ENCODE data around the gene ZBED4.

ZBED4 gene

DNA sequence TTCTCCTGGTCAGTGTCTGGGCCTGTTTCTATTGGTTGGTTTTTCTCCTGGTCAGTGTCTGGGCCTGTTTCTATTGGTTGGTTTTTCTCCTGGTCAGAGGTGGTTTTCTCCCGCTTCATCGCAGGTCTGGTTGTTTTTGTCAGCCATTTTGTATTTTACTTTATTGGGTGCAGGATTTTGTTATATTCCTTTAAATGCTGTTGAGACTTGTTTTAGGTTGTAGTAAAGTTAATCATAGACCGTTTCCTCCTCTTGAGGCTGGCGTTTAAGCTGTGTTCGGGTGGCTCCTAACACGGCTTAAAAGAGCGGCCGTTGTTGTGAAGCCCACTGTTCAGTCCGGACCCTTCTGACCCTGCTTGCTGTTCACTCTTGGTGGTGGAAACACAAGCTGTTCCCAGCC, 26.2 kb downstream of the ZBED4 start:
- no peak for DNase-seq

DNA sequence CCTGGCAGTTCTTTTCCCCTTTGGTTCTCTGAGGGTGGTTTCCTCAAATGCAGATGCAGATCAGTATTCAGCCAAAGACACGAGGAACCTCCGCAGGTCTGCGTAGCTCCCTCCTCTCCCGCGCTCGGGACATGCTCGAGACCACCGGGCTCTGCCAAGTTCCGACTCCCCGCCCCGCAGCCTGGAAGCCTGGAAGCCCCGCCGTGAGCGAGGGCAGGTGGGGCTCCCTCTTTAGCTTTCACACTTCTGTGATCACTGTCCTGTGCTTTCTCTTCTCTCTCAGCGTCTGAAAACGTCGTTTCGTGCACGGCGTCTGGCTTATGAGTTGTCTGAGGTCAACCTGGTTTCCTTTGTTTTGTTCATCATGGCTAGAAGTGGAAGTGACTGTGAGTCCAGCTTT, 26.6 kb downstream of the ZBED4 start:
- peak; percentile 51 for DNase-seq

DNA sequence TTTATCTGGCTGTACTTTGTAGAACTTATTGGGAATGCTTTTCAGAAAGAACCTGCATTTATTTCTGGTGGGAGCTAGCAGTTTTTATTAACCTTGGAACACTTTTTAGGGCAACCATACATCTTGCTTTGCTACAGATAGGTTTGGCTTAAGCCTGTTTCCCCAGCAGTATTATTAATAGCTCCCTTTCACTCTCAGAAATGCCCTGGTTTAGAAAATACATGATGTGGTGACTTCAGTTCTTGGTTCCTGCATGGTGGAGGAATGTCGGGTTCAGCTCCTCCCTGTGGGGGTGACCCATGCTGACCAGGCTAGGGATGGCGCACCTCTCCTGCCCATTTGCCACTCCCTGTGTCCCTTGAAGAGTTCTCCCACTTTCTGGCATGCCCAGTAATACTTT, 28.2 kb downstream of the ZBED4 start:
- no peak for DNase-seq

DNA sequence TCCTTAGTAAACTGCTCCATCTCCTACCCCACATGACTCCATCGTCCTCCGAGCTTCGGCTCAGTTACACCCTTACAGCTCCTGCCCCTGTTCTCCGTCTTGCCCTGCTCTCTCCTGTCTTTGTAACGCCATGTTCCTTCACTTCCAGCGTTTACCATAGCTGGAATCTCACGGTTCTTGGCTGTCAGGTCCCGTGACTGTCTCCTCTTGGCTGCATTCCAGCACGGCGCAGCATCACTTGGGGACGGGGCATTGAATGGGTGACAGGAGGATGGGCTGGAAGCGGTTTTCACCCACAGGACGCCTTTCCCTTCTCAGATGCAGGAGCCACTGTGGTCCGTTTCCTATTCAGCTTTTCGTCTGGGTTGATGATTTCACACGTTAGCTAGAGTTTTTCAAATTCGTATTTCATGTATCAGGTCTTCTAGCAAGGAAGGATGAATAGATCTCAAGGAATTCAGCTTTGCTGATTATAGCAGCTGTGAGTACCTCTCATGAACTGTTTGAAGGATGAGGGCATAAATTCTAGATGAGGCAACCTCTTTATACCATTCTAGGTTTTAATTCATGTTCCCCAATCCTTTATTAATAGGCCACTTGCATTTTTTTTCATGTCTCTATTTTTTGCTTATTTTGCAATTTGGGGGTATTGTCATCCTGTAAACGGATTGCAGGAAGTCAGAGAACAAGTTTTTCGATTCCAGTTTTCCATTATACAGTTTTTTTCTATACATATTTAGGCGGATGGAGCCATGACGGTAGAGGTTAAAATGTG, 29.1 kb downstream of the ZBED4 start:
- DNase-seq, result no peak

DNA sequence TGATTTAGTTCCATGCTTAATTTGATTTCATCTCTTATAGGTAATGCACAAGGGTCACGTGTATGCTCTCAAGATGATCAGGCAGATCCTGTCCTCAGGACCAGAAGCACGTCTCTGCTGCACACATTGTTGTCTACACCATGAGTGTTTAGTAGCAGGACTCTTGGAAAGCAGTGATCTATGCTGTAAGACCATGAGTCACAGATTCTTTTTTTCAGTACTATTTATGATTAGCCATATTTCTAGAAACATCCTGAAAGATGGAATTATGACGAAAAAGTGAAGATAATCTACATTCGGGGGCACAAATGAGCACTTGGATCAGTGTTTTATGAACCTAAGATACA, 29.6 kb downstream of the ZBED4 start:
- no peak for DNase-seq

DNA sequence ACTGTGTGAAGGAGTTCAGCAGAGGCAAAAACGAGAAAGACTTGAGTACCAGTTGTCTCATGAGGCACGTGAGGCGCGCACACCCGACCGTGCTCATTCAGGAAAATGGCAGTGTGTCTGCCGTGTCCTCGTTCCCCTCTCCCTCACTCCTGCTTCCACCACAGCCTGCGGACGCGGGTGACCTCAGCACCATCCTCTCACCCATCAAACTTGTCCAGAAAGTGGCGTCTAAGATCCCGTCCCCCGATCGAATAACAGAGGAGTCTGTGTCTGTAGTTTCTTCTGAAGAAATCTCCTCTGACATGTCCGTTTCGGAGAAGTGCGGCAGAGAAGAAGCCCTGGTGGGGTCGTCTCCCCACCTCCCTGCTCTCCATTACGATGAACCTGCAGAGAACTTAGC, 30.4 kb downstream of the ZBED4 start:
- DNase-seq, result no peak

DNA sequence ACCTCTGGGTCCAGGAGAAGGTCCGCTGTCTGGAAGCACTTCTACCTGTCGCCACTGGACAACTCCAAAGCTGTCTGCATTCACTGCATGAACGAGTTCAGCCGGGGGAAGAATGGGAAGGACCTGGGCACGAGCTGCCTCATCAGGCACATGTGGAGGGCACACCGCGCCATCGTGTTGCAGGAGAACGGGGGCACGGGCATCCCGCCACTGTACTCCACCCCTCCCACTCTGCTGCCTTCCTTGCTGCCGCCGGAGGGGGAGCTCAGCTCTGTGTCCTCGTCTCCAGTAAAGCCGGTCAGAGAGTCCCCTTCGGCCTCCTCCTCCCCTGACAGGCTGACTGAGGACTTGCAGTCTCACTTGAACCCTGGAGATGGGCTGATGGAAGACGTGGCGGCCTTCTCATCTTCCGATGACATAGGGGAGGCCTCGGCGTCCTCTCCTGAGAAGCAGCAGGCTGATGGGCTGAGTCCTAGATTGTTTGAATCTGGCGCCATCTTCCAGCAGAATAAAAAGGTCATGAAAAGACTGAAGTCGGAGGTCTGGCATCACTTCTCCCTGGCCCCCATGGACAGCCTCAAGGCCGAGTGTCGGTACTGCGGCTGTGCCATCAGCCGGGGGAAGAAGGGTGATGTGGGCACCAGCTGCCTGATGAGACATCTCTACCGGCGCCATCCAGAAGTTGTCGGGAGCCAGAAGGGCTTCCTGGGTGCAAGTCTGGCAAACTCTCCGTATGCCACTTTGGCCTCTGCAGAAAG, 31.0 kb downstream of the ZBED4 start:
- no peak for DNase-seq

DNA sequence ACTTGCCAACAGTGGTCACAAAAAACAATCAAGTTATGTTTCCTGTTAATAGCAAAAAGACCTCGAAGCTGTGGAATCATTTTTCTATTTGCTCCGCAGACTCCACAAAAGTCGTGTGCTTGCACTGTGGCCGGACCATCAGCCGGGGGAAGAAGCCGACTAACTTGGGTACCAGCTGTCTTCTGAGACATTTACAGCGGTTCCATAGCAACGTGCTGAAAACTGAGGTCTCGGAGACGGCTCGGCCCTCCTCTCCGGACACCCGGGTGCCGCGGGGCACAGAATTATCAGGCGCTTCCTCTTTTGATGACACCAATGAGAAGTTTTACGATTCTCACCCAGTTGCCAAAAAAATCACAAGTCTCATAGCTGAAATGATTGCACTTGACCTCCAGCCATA, 31.6 kb downstream of the ZBED4 start:
- DNase-seq, result no peak

DNA sequence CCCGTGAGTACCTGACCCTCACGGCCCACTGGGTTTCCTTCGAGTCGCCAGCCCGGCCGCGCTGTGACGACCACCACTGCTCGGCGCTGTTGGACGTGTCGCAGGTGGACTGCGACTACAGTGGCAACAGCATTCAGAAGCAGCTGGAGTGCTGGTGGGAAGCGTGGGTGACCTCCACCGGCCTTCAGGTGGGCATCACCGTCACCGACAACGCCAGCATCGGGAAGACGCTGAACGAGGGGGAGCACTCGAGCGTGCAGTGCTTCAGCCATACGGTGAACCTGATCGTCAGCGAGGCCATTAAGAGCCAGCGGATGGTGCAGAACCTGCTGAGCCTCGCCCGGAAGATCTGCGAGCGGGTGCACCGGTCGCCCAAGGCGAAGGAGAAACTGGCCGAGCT, 32.2 kb downstream of the ZBED4 start:
- DNase-seq, result no peak

DNA sequence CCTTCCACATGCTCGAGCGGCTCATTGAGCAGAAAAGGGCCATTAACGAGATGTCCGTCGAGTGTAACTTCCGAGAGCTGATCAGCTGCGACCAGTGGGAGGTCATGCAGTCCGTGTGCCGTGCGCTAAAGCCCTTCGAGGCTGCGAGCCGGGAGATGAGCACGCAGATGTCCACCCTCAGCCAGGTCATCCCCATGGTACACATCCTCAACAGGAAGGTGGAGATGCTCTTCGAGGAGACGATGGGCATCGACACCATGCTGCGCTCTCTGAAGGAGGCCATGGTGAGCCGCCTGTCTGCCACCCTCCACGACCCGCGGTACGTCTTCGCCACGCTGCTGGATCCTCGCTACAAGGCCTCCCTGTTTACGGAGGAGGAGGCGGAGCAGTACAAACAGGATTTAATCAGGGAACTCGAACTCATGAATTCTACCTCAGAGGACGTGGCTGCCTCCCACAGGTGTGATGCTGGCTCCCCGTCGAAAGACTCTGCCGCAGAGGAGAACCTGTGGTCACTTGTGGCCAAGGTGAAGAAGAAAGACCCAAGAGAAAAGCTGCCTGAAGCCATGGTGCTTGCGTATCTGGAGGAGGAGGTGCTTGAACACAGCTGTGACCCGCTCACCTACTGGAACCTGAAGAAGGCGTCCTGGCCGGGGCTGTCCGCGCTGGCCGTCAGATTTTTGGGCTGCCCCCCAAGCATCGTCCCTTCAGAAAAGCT, 32.9 kb downstream of the ZBED4 start:
- no peak for DNase-seq

DNA sequence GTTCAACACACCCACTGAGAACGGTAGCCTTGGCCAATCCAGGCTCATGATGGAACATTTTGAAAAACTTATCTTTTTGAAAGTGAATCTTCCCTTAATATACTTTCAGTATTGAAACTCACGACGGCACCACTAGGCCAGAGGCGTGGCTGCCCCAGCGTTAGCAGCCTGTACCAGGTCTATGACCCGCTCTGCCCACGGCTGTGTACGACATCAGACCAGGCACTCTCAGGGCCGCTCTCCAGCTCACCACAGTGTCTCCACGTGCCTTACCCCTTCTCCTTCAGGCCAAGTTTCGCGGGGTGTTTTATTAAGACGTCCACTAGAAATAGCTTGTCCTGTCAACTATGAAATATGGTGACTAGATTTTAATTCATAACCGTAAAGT, 33.4 kb downstream of the ZBED4 start:
- no peak for DNase-seq

DNA sequence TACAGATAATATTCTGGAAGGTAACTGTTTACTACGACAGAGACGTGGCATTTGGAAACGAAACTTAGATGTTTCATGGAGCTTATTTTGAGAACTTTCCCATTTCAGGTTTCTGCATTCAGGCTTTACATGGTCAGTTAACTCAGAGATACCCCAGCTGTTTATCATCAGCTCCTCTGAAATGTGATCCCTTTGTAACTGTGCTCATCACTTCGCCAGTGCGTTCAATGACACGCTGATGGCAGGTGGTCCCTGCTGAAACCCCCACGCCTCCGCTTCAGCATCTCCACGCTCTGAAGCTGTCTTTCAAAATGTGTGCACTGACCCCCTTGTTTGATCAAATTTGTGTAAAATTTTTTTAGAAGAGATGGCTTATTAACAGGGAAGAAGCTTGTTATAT, 34.1 kb downstream of the ZBED4 start:
- DNase-seq, result no peak

DNA sequence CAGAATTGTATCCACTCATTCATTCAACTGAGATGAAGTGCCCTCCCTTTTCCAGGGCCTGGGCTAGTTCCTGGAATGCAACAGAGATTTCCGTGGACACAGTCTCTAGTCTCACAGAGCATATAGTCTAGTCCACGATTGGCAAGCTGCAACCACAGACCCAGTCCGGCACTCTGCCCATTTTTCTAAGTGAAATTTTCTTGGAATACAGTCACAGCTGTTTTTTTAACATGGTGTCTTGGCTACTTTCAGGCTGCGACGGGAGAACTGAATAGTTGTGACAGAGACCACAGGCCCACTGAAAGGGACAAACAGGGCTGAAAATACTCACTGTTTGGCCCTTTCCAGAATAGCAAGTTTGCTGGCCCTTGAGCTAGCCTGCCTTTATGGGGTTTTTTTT, 35.4 kb downstream of the ZBED4 start:
- DNase-seq, result no peak

DNA sequence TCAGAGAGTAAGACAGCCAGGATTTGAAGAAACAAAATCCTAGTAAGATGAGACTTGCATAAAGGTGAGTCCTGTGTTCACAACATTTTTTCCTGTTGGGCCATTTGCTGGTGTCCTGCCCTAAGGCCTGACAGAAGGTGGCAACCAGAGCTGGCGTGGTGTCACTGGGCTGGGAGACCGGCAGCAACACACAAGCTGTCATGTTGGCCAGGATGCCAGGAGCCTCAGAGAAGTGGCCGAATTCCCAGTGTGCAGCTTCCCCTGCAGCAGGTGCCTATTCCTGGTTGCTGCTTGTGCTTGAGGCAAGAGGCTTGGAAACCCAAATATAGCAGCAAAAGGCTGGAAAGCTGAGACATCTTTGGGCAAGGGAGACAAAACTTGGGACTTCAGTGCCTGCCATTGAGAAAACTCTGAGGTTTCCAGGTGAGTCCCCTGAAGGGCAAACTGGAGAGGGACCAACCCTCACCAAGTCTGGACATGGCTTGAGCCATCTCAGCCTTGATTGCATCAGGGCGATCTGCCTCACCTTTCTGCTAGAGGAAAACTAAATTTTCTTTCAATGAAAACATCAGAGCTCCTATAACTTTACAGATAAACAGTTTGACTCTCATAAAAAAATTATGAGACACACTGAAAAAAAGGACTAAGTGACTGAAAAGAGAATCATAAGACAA, 38.7 kb downstream of the ZBED4 start:
- no peak for DNase-seq

DNA sequence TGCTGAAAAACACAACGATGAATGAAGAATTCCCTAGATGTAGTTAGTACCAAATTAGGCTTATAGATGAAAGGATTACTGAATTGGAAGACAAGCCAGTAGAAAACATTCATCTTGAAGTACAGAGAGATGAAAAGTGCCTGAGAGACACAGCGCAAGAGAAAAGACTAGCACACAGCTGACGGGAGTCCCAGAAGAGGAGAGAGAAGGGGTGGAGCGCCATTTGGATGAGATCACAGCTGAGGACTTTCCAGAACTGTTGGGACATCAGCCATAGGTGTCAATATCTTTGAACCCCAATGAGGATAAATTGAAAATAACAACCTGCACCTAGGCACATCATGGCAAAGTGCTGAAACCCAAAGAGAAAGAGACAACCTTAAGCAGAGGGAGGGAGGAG, 39.4 kb downstream of the ZBED4 start:
- no peak for DNase-seq

DNA sequence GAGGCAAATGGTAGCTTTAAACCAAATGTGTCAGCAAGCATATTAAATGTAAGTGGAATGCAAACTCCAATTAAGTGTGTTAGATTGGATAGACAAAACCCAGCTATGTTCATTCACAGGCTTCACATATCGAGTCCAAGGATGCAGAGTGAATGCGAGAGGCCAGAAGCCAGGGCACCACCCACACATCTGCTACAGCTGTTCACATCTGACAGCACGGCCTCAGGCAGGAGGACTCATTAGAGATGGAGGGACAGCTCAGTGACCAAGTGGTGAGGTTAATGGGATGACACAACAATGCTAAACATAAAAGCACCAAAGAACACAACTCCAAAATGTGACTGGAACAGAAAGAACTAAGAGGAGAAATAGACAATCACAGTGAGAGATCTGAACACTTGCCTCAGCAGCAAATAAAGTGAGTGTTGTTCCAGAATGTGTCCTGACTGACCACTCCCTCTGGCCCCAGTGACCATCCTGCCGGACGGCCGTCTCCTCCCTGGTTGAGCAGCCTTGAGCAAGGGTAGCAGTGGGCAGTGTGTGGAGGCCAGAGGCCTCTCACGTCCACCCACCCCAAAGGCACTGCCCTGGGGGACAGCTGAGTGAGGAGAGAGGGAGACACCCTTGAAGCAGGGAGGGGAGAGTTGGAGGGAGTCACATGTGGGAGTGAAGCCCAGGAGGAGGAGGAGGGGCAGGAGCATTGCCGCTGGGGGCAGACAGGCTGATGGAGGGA, 40.8 kb downstream of the ZBED4 start:
- DNase-seq, result no peak

DNA sequence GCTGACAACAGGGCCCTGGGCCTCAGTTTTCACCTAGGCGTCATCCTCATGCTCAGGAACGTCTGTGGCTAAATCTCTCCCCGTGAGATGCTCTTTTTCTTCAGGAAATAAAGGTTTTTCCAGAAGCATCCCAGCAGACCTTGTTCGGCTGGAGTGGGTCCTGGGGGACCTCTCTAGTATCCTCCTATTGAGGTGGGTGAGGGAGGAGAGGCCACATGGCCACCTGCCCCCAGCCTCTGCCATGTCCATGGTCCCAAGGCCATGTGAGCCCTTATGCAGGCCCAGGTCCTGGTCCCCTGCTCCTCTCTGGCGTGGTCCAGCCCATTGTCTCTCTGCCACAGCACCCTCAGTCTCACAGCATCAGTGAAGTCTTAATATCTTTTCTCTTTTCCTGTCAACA, 42.6 kb downstream of the ZBED4 start:
- DNase-seq, result no peak

DNA sequence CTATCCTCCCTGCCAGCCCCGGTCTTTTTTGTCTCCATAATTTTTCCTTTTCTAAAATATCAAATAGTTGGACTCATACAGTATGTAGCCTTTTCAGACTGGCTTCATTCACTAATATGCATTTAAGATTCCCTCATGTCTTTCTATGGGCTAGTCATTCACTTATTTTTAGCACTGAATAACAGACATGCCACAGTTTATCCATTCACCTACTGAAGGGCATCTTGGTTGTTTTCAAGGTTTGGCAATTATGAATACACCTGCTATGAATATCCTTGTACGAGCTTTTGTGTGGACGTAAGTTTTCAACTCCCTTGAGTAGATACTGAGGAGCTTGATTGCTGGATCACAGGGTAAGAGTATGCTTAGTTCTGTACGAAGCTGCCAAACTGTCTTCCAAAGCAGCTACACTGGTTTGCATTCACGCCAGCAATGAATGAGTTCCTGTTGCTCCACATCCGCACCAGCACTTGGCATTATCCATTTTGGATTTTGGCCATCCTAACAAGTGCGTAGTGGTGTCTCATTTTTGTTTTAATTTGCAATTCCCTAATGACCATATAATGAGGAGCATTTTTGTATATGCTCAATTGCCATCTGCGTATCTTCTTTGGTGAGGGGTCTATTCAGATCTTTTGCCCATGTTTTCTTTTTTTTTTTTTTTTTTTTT, 43.5 kb downstream of the ZBED4 start:
- DNase-seq, result no peak

DNA sequence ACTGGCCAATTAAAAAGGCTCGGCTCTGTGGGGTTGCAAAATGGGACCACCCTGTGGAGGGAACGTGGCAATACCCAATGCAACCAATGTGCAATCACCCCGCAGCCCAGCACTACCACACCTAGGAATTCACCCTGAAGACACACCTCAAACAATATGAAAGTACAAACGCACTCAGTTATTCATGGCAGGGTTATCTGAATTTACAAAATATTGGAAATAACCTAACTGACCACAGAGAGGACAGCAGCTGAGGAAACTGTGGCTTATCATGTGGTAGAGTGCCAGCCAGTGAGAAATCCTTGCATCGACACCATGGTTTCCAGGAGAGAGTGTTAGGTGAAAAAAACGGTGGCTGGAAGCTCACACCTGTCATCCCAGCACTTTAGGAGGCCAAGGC, 45.9 kb downstream of the ZBED4 start:
- DNase-seq, result no peak

DNA sequence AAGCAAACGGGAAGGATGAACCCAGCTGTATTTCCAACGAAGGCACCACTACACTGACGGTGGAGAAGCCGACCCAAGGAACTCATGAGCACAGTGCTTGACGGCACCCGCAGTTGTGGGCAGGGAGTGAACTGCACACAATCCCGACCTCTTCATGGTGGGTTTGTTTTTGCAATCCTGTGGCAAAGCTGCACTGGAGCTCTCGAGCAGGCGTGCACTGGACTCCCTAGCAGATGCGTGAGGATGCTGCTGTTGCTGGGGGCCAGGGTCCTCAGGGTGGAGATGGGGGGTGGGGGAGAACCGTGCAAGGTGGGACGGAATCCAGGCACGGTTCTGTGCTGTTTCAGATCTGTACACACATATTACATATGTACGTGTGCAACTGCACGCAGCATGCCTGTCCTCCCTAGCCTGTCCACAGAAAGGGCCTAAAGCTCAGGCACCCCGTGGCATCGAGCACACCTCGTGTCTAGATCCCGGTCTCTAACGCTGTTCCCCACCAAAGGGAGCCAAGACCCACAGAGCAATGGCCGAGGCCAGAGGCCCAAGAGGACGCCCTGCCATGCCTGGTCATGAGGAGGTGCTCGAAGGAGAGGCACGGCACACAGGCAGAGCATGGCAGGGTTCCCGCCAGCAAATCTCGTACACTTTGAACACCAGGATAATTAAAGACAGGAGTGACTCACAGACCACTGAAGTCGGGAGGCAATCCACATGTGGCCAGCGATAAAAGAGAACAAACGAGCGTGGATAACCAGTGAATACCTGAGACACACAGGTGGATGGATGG, 47.0 kb downstream of the ZBED4 start:
- no peak for DNase-seq

DNA sequence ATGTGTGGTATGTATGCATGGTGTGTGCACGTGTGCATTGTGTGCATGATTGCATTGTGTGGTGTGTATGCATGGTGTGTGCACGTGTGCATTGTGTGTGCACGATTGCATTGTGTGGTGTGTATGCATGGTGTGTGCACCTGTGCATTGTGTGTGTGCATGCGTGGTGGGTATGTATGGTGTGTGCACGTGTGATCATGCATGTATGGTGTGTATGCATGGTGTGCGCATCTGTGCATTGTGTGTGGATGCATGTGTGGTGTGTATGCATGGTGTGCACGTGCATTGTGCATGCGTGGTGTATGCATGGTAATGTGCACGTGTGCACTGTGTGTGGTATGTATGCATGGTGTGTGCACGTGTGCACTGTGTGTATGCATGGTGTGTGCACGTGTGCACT, 47.8 kb downstream of the ZBED4 start:
- no peak for DNase-seq

All from hematopoietic multipotent progenitor cell treated with erythropoietin and hydrocortisone succinate and interleukin-3 and kit ligand, for 4 days (in vitro differentiated cells).